MCF 10A (cell line): Measurements from ENCODE around the gene CHRNA4. TPM values are rescaled to one million over a fixed set of nuclear protein-coding genes. Genes with fewer than 3 reads are reported as not detected.

Experiments
- BruUV-seq: library from RNA; stranded (reverse); fragments of 400-500 nt; replicated peaks from 2 replicates; lab custom pipeline; 2021; lab: Mats Ljungman, UMichigan
- CTCF ChIA-PET: fragments of 300-600 bp; sonication (Branson Sonifier 250); formaldehyde crosslinking; extraction: SDS; loops from one replicate; lab custom pipeline; 2021; ENCODE audit warnings: antibody characterized with exemption, inconsistent platforms; lab: Yijun Ruan, JAX
- POLR2A ChIA-PET: fragments of 300-600, 350-650 bp; sonication (Branson Sonifier 250); formaldehyde crosslinking; extraction: SDS; loops from one replicate; lab custom pipeline; 2020; ENCODE audit warnings: antibody characterized with exemption, inconsistent platforms; lab: Yijun Ruan, JAX
- DNase-seq: peaks from one replicate; pipeline ENCODE4 v3.0.0-alpha.2; 2018; ENCODE audit not compliant: unreplicated experiment
- H3K27ac Mint-ChIP-seq: one replicate; pipeline ENCODE4 v1.8.0; 2022; ENCODE audit warnings: mild to moderate bottlenecking, low read depth, mixed read lengths; ENCODE audit not compliant: unreplicated experiment
- H3K27me3 Mint-ChIP-seq: one replicate; pipeline ENCODE4 v1.8.0; 2022; ENCODE audit warnings: mixed read lengths; ENCODE audit not compliant: insufficient read depth, unreplicated experiment
- H3K36me3 Mint-ChIP-seq: one replicate; pipeline ENCODE4 v1.8.0; 2022; ENCODE audit warnings: mild to moderate bottlenecking, moderate library complexity, mixed read lengths; ENCODE audit not compliant: insufficient read depth, unreplicated experiment
- H3K4me1 Mint-ChIP-seq: one replicate; pipeline ENCODE4 v1.8.0; 2022; ENCODE audit warnings: mixed read lengths; ENCODE audit not compliant: insufficient read depth, unreplicated experiment
- H3K4me3 Mint-ChIP-seq: one replicate; pipeline ENCODE4 v1.8.0; 2022; ENCODE audit warnings: mild to moderate bottlenecking, moderate library complexity, mixed read lengths; ENCODE audit not compliant: unreplicated experiment
- H3K9me3 Mint-ChIP-seq: one replicate; pipeline ENCODE4 v1.8.0; 2022; ENCODE audit warnings: mixed read lengths; ENCODE audit not compliant: unreplicated experiment
- intact Hi-C: fragments of 100-400 bp; cut with micrococcal nuclease; formaldehyde crosslinking; loops from 2 replicates; pipeline ENCODE4 v1.14.1; 2022
- total RNA-seq: library from RNA; stranded (reverse); gene quantifications from 2 replicates; pipeline ENCODE4 v1.2.3, GENCODE V29; 2022
- TF ChIP-seq, protein P1 (sequence below): fragments of 200-600 bp; IDR thresholded peaks from one replicate; pipeline ENCODE4 v1.8.0; 2022; ENCODE audit warnings: antibody characterized with exemption, mild to moderate bottlenecking; ENCODE audit not compliant: unreplicated experiment

CHRNA4 gene
- total RNA-seq, 1 experiment from 2014 or later = not detected

DNA sequence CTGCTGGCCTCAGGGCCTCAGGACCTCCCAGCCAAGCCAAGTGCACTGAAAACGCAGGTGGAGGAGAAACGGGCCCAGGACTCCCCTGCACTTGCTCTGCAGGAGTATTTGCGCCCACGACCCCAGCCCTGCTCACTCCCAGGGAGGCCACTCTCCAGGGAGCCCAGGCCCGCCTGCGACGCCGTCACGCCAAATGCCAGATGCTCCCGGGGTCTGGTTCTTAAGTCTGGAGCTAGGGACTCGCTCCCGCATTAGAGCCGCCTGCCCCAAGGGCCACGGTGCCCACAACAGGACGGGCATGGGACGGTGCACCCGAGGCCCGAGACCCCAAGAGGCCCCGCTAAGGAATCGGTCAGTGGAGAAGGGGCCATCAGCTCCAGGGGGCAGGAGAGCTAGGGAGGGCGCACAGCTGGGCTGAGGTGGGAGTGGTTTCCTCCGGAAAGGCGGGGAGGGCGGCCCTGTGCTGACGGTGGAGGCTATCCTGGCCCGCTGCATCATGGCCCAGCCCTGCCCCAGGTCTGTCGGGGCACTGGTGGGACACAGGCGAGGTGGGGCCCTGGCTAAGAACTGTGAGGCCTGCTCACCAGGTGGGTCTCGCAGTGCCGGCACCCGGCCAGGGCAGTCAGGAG is 44.1 kb upstream of the CHRNA4 start:
- H3K4me3 Mint-ChIP-seq = no peak overlapping the region
- ChIA-PET CTCF (interaction anchor here (1.2 kb wide), 2 partner anchors 23 to 100 kb away, joined by 3 to 4 read pairs; no protein-coding TSS in a partner anchor), POLR2A (interaction anchor here (0.6 kb wide), 1 partner anchor 132 kb away, joined by 3 read pairs; no protein-coding TSS in a partner anchor)
- H3K36me3 Mint-ChIP-seq = no peaks in the 10 kb centered on the region
- DNase-seq = no peak
- TF ChIP-seq, protein P1, sequence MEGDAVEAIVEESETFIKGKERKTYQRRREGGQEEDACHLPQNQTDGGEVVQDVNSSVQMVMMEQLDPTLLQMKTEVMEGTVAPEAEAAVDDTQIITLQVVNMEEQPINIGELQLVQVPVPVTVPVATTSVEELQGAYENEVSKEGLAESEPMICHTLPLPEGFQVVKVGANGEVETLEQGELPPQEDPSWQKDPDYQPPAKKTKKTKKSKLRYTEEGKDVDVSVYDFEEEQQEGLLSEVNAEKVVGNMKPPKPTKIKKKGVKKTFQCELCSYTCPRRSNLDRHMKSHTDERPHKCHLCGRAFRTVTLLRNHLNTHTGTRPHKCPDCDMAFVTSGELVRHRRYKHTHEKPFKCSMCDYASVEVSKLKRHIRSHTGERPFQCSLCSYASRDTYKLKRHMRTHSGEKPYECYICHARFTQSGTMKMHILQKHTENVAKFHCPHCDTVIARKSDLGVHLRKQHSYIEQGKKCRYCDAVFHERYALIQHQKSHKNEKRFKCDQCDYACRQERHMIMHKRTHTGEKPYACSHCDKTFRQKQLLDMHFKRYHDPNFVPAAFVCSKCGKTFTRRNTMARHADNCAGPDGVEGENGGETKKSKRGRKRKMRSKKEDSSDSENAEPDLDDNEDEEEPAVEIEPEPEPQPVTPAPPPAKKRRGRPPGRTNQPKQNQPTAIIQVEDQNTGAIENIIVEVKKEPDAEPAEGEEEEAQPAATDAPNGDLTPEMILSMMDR = no peak
- intact Hi-C loops = no loop called here
- no peaks in the 10 kb centered on the region for H3K9me3 Mint-ChIP-seq
- no TSS peak for BruUV-seq
- no peak overlapping the region for H3K27ac Mint-ChIP-seq
- H3K4me1 Mint-ChIP-seq = no peaks in the 10 kb centered on the region
- peaks cover 23% of the 10 kb centered on the region for H3K27me3 Mint-ChIP-seq

DNA sequence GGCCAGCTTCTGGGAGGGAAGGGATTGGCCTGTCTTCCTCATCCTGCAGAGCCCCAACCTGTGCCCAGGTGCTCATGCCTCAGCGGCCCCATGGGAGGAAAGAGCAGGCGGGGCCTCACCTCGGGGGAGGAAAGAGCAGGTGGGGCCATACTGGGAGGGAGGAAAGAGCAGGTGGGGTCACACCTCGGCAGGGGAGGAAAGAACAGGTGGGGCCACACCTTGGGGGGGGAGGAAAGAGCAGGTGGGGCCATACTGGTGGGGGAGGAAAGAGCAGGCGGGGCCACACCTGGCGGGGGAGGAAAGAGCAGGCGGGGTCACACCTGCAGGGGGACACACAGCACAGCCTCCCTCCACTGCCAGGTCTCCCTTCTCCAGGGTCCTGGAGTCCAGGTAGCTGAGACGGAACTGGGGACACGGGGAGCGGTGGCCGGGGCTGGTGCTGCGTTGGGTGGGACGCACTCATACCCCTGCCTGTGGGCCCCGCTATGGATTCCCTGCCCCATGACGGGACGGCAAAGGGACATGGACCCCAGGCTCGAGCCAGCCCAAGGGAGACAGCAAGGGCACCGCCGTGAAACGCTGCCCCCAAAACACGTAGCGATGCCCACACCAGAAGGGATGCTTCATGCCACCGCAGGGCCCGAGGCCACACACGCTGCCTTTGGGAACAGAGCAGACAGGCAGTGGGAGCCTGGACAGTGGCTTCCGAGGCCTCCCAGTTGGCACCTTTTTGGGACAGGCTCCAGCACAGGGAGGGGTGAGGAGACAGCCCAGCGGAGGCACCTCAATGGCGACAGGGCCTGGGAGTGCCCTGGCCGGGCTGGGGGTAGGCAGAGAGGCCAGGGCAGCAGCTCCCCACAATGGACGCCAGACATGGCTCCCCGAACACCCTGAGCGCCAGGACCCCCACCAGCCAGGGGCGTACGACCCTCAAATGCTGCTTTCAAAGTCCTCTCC is 43.3 kb upstream of the CHRNA4 start:
- ChIA-PET CTCF (interaction anchor here (0.6 to 1.2 kb wide), 2 partner anchors 22 to 166 kb away, joined by 3 to 4 read pairs; no protein-coding TSS in a partner anchor), POLR2A (no interaction called here)
- DNase-seq = no peak
- no TSS peak for BruUV-seq
- Mint-ChIP-seq H3K4me1 (no peaks in the 10 kb centered on the region), H3K27me3 (peaks cover 31% of the 10 kb centered on the region), H3K27ac (no peak overlapping the region), H3K4me3 (no peak overlapping the region), H3K36me3 (no peaks in the 10 kb centered on the region), H3K9me3 (no peaks in the 10 kb centered on the region)
- TF ChIP-seq, protein P1 = no peak
- intact Hi-C loops = no loop called here

DNA sequence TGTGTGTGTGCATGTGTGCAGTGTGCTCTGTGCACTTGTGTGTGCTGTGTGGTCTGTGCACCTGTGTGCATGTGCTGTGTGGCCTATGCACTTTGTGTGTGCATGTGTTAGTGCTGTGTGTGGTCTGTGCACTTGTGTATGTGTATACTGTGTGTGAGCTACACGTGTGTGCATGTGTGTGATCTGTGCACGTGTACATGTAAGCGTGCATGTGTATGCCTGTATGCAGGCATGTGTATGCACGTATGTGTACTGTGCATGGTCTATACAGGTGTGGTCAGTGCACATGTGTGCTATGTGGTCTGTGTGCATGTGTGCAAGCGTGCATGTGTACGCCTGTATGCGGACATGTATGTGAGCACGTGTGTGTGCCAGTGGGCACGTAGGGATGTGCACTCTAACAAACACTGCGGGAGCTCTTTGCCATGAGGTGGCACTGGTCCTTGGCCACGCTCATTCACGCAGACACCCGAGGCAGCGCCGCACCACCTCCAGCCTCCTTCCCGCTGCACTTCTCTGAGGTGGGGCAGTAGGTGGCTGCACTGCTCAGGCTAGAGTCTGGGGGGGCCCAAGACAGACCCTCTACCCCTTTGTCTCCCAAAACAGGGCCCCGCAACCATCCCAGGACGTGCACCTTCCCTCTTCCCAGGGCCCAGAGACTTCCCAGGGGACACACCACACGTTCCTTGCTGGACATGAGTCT is 42.4 kb upstream of the CHRNA4 start:
- Mint-ChIP-seq H3K27me3 (peaks cover 37% of the 10 kb centered on the region), H3K27ac (no peak overlapping the region)
- TF ChIP-seq, protein P1 = no peak

More for the DNA sequence above, 42.4 kb upstream of the CHRNA4 start:
- Mint-ChIP-seq H3K9me3 (no peaks in the 10 kb centered on the region), H3K36me3 (no peaks in the 10 kb centered on the region), H3K4me3 (no peak overlapping the region), H3K4me1 (no peaks in the 10 kb centered on the region)
- intact Hi-C loops = no loop called here
- POLR2A ChIA-PET = no interaction called here
- BruUV-seq = no TSS peak
- DNase-seq = no peak
- CTCF ChIA-PET = interaction anchor here (0.6 to 1.0 kb wide), 2 partner anchors 165 to 181 kb away, joined by 3 read pairs; no protein-coding TSS in a partner anchor
